ENCODE measurements around the gene KIF16B. TPM values are rescaled to one million over a fixed set of nuclear protein-coding genes. Genes with fewer than 3 reads are reported as not detected.

The KIF16B gene
- total and polyA plus RNA-seq, 2 of the 13 experiments (the other 11 are each of a cell fraction or from before 2014, with no cell fraction given): 6.9 to 18.0 TPM

- TF ChIP-seq THAP9 (CRISPR knock-in tag; IDR thresholded peaks at IDR 0.05; ENCODE audit: borderline replicate concordance): no peak
- peak; percentile 93 for TF ChIP-seq ADNP (CRISPR knock-in tag; IDR thresholded peaks at IDR 0.05)
- peak; percentile 74; the same call in 1 of the 2 replicates for TF ChIP-seq ZNF331 (CRISPR knock-in tag; IDR thresholded peaks at IDR 0.05)
- TF ChIP-seq PAF1 (CRISPR knock-in tag; IDR thresholded peaks at IDR 0.05): no peak
- TF ChIP-seq MLLT10 (CRISPR knock-in tag; IDR thresholded peaks at IDR 0.05): no peak
- TF ChIP-seq CTCF (CRISPR knock-in tag; IDR thresholded peaks at IDR 0.05): peak; percentile 52
- peak; percentile 36 for TF ChIP-seq CREM (IDR thresholded peaks at IDR 0.05)
- TF ChIP-seq CREM (CRISPR knock-in tag; IDR thresholded peaks at IDR 0.05): no peak
- no peak for TF ChIP-seq MAFF (IDR thresholded peaks at IDR 0.05; ENCODE audit: low read depth, low read length)
- TF ChIP-seq ZNF878 (CRISPR knock-in tag; IDR thresholded peaks at IDR 0.05): peak; percentile 61
- TF ChIP-seq ZKSCAN5 (CRISPR knock-in tag; IDR thresholded peaks at IDR 0.05): no peak
- TF ChIP-seq ZFAT (CRISPR knock-in tag; conservative IDR thresholded peaks at IDR 0.05): no peak
- TF ChIP-seq DPF2 (CRISPR knock-in tag; IDR thresholded peaks at IDR 0.05; ENCODE audit: borderline replicate concordance, low read depth): no peak
- no peak for TF ChIP-seq ZNF883 (CRISPR knock-in tag; IDR thresholded peaks at IDR 0.05; ENCODE audit: not compliant biosample characterization)
- peak; percentile 45; the same call in 1 of the 2 replicates for TF ChIP-seq PITX1 (CRISPR knock-in tag; IDR thresholded peaks at IDR 0.05)
- TF ChIP-seq ZNF7 (CRISPR knock-in tag; IDR thresholded peaks at IDR 0.05): no peak
- no peak for TF ChIP-seq AHR (CRISPR knock-in tag; IDR thresholded peaks at IDR 0.05)
- peak; percentile 73; the same call in 1 of the 2 replicates for TF ChIP-seq ZFP90 (CRISPR knock-in tag; IDR thresholded peaks at IDR 0.05; ENCODE audit: borderline replicate concordance)
- TF ChIP-seq ZNF552 (CRISPR knock-in tag; IDR thresholded peaks at IDR 0.05; ENCODE audit: borderline replicate concordance): no peak; the same call in 1 of the 2 replicates
- no peak for TF ChIP-seq ZNF138 (CRISPR knock-in tag; IDR thresholded peaks at IDR 0.05; ENCODE audit: low read depth)
- TF ChIP-seq NFRKB (IDR thresholded peaks at IDR 0.05): no peak
- TF ChIP-seq NR1H2 (CRISPR knock-in tag; IDR thresholded peaks at IDR 0.05; ENCODE audit: borderline replicate concordance, low read depth): no peak
- TF ChIP-seq SCMH1 (CRISPR knock-in tag; IDR thresholded peaks at IDR 0.05; ENCODE audit: borderline replicate concordance): no peak
- no peak for TF ChIP-seq ZNF20 (CRISPR knock-in tag; IDR thresholded peaks at IDR 0.05)
- TF ChIP-seq STAT5B (CRISPR knock-in tag; IDR thresholded peaks at IDR 0.05): no peak; the same call in 1 of the 2 replicates
- TF ChIP-seq MBNL3 (CRISPR knock-in tag; conservative IDR thresholded peaks at IDR 0.05): no peak
- TF ChIP-seq, protein P1, sequence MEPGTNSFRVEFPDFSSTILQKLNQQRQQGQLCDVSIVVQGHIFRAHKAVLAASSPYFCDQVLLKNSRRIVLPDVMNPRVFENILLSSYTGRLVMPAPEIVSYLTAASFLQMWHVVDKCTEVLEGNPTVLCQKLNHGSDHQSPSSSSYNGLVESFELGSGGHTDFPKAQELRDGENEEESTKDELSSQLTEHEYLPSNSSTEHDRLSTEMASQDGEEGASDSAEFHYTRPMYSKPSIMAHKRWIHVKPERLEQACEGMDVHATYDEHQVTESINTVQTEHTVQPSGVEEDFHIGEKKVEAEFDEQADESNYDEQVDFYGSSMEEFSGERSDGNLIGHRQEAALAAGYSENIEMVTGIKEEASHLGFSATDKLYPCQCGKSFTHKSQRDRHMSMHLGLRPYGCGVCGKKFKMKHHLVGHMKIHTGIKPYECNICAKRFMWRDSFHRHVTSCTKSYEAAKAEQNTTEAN (CRISPR knock-in tag; conservative IDR thresholded peaks at IDR 0.05): 0 out of 2 replicates have a peak, but pooled peaks have one; percentile 31
Observed at GRCh38 chr20:16574656-16575355, 1.6 kb upstream of the KIF16B start (continued).
